ENCODE measurements around the gene SEC14L2. TPM values are rescaled to one million over a fixed set of nuclear protein-coding genes. Genes with fewer than 3 reads are reported as not detected.

Gene SEC14L2
- total RNA-seq, 1 experiment from 2014 or later, result 33.5 TPM

DNA sequence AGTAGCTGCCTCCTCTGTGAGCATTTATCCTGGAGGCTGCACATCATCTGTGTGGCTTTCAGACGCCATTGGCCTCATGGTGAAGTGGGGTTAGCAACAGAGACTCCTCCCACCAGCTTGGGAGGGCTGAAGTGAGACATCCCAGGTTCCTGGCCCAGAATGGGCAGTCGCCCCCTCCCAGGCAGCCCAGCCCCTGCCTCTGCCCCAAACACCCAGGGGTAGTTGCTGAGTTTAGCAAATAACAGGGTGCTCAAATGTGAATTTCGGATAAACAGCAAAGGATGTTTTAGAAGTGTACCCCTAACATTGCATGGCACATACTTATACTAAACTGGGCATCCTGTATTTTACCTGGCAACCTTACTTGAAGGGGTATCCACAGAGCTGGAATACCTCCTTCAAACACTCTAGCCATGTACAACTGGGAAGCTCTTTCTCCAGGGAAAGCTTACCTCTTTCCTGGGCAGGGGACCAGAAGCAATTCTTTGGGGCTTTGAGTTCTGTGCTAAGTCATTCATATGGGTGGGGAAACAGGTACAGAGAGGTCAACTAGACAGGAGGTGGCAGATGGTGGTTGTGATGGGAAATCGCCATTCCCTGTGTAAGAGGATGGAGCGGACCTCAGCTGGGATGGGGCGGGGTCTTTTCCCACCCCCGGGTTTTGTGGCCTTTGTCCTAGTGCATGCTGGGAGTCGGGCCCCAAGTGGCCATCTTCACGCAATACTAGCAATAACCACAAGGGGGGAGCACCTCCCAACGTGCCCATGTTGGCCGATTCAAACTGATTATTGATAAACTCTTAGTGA lies 48.0 kb downstream of the SEC14L2 start:
- CTCF ChIA-PET, result interaction anchor here (0.8 to 3.6 kb wide), 15 partner anchors 12 to 640 kb away, joined by 3 to 14 read pairs (median 4); partner anchors contain the start of genes MTFP1, RNF215, SLC35E4 and TCN2
- Histone ChIP-seq H3K9ac (ENCODE audit: low read length) (peak overlapping the region; percentile 25), H3K79me2 (ENCODE audit: insufficient read depth, low read length) (no peaks in the 10 kb centered on the region), H3K4me2 (ENCODE audit: low read length) (peak overlapping the region; percentile 43), H3K4me1 (ENCODE audit: control insufficient read depth in 1 of 2, insufficient read depth in 2 of 2, low read length in 2 of 2) (peaks cover 6 to 40% of the 10 kb centered on the region in 2 experiments), H4K20me1 (ENCODE audit: insufficient read depth) (no peaks in the 10 kb centered on the region), H3K36me3 (ENCODE audit: control insufficient read depth in 1 of 2, insufficient read depth in 2 of 2, low read length in 2 of 2) (no peaks in the 10 kb centered on the region), H3K9me2 (ENCODE audit: insufficient read depth) (no peaks in the 10 kb centered on the region), H3K27ac (ENCODE audit: low read depth, low read length) (peak overlapping the region; percentile 4), H3K4me3 (replicated peaks in 1 of 2; ENCODE audit: low read depth in 1 of 2, low read length in 2 of 2) (peak overlapping the region in 1 of 2 experiments; percentile 6; a peak in 1 of 4 replicates), H2AFZ (ENCODE audit: low read depth, low read length, poor library complexity, severe bottlenecking) (peak overlapping the region; percentile 95), H3K27me3 (ENCODE audit: insufficient read depth, low read length) (no peaks in the 10 kb centered on the region), H3K9me3 (ENCODE audit: control insufficient read depth in 1 of 2, insufficient read depth in 1 of 2, low read depth in 1 of 2, low read length in 2 of 2) (no peaks in the 10 kb centered on the region)
- BruUV-seq (replicated peaks), result TSS peak; percentile 98
- RAD21 ChIA-PET (ENCODE audit: low non-redundant PET in 1 of 2, low total read pairs in 2 of 2, uncharacterized antibody in 2 of 2, unreplicated experiment in 2 of 2), result interaction anchor here in 1 of 2 experiments (0.6 to 1.1 kb wide), 3 partner anchors 41 to 162 kb away, joined by 4 to 9 read pairs (median 4); partner anchors contain the start of gene TCN2
- peak; percentile 54 for DNase-seq (ENCODE audit: low read depth, low spot score)
- intact Hi-C loops (cut with micrococcal nuclease), result loop anchor here (1.0 to 2.0 kb wide), 3 partner anchors 40 to 310 kb away; no protein-coding TSS in a partner anchor
- peak; percentile 85 for ATAC-seq
- POLR2A ChIA-PET, result interaction anchor here (0.7 to 2.0 kb wide), 6 partner anchors 9 to 310 kb away, joined by 3 to 8 read pairs (median 3); partner anchors contain the start of gene MTFP1
- TF ChIP-seq, protein P1, sequence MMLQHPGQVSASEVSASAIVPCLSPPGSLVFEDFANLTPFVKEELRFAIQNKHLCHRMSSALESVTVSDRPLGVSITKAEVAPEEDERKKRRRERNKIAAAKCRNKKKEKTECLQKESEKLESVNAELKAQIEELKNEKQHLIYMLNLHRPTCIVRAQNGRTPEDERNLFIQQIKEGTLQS (IDR thresholded peaks at IDR 0.05), result no peak
- TF ChIP-seq ZFX (IDR thresholded peaks at IDR 0.05) (no peak), SIN3A (IDR thresholded peaks at IDR 0.05; ENCODE audit: low read depth) (0 out of 2 replicates have a peak, but pooled peaks have one; percentile 46), CBX3 (IDR thresholded peaks at IDR 0.05; ENCODE audit: low read depth) (no peak), EZH2 (IDR thresholded peaks at IDR 0.05) (no peak), ZNF274 (IDR thresholded peaks at IDR 0.05; ENCODE audit: low read depth, low read length) (no peak), RAD21 (IDR thresholded peaks at IDR 0.05; ENCODE audit: low read depth) (peak; percentile 84), POLR2AphosphoS5 (IDR thresholded peaks at IDR 0.05; ENCODE audit: low read depth, low read length) (peak; percentile 82), JUND (IDR thresholded peaks at IDR 0.05) (no peak), EGR1 (IDR thresholded peaks at IDR 0.05; ENCODE audit: low read depth) (peak; percentile 77), TCF7L2 (IDR thresholded peaks at IDR 0.05; ENCODE audit: borderline replicate concordance, extremely low read depth, insufficient read depth, insufficient read length) (no peak), SP1 (IDR thresholded peaks at IDR 0.05; ENCODE audit: low read depth) (no peak; the same call in 1 of the 2 replicates), SRF (IDR thresholded peaks at IDR 0.05; ENCODE audit: low read depth) (no peak), POLR2A (IDR thresholded peaks at IDR 0.05; ENCODE audit: borderline replicate concordance, extremely low read depth, insufficient read depth, insufficient read length) (peak; percentile 98)
- TF ChIP-seq, protein P2, sequence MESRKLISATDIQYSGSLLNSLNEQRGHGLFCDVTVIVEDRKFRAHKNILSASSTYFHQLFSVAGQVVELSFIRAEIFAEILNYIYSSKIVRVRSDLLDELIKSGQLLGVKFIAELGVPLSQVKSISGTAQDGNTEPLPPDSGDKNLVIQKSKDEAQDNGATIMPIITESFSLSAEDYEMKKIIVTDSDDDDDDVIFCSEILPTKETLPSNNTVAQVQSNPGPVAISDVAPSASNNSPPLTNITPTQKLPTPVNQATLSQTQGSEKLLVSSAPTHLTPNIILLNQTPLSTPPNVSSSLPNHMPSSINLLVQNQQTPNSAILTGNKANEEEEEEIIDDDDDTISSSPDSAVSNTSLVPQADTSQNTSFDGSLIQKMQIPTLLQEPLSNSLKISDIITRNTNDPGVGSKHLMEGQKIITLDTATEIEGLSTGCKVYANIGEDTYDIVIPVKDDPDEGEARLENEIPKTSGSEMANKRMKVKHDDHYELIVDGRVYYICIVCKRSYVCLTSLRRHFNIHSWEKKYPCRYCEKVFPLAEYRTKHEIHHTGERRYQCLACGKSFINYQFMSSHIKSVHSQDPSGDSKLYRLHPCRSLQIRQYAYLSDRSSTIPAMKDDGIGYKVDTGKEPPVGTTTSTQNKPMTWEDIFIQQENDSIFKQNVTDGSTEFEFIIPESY (IDR thresholded peaks at IDR 0.05; ENCODE audit: extremely low read depth, insufficient replicate concordance, low read length), result no peak
- TF ChIP-seq, protein P3, sequence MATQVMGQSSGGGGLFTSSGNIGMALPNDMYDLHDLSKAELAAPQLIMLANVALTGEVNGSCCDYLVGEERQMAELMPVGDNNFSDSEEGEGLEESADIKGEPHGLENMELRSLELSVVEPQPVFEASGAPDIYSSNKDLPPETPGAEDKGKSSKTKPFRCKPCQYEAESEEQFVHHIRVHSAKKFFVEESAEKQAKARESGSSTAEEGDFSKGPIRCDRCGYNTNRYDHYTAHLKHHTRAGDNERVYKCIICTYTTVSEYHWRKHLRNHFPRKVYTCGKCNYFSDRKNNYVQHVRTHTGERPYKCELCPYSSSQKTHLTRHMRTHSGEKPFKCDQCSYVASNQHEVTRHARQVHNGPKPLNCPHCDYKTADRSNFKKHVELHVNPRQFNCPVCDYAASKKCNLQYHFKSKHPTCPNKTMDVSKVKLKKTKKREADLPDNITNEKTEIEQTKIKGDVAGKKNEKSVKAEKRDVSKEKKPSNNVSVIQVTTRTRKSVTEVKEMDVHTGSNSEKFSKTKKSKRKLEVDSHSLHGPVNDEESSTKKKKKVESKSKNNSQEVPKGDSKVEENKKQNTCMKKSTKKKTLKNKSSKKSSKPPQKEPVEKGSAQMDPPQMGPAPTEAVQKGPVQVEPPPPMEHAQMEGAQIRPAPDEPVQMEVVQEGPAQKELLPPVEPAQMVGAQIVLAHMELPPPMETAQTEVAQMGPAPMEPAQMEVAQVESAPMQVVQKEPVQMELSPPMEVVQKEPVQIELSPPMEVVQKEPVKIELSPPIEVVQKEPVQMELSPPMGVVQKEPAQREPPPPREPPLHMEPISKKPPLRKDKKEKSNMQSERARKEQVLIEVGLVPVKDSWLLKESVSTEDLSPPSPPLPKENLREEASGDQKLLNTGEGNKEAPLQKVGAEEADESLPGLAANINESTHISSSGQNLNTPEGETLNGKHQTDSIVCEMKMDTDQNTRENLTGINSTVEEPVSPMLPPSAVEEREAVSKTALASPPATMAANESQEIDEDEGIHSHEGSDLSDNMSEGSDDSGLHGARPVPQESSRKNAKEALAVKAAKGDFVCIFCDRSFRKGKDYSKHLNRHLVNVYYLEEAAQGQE (IDR thresholded peaks at IDR 0.05; ENCODE audit: low read depth), result no peak
- TF ChIP-seq, protein P4, sequence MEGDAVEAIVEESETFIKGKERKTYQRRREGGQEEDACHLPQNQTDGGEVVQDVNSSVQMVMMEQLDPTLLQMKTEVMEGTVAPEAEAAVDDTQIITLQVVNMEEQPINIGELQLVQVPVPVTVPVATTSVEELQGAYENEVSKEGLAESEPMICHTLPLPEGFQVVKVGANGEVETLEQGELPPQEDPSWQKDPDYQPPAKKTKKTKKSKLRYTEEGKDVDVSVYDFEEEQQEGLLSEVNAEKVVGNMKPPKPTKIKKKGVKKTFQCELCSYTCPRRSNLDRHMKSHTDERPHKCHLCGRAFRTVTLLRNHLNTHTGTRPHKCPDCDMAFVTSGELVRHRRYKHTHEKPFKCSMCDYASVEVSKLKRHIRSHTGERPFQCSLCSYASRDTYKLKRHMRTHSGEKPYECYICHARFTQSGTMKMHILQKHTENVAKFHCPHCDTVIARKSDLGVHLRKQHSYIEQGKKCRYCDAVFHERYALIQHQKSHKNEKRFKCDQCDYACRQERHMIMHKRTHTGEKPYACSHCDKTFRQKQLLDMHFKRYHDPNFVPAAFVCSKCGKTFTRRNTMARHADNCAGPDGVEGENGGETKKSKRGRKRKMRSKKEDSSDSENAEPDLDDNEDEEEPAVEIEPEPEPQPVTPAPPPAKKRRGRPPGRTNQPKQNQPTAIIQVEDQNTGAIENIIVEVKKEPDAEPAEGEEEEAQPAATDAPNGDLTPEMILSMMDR (IDR thresholded peaks at IDR 0.05 in 2 of 3, conservative IDR thresholded peaks at IDR 0.05 in 1 of 3; ENCODE audit: borderline replicate concordance in 1 of 3, insufficient read depth in 1 of 3, low read depth in 2 of 3, low read length in 2 of 3), result peak; percentile 81 to 86 (median 85)
- TF ChIP-seq, protein P5, sequence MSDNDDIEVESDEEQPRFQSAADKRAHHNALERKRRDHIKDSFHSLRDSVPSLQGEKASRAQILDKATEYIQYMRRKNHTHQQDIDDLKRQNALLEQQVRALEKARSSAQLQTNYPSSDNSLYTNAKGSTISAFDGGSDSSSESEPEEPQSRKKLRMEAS (IDR thresholded peaks at IDR 0.05), result no peak; the same call in 1 of the 2 replicates

Data from HCT116 (cell line).